Erythroblast (primary cell): Measurements from ENCODE around the gene GRIK1.

Experiments used
- GATA1 ChIP-seq: IDR thresholded peaks from 2 replicates; pipeline ENCODE4 v1.6.1; 2011; ENCODE audit warnings: low read depth, mild to moderate bottlenecking, control low read depth, low read length, moderate library complexity
- POLR2A ChIP-seq: IDR thresholded peaks from 2 replicates; pipeline ENCODE4 v1.6.1; 2011; ENCODE audit warnings: mild to moderate bottlenecking, low read length

- no peak for TF ChIP-seq POLR2A
- no peak for TF ChIP-seq GATA1
Observed at GRCh38 chr21:29939104-29939923, 482 bp downstream of the GRIK1 start.
